Stimulated activated CD4-positive, alpha-beta T cell treated with anti-CD3 and anti-CD28 coated beads, Interleukin-1b, Interleukin-23, amount 100 ng/mL, for 48 hours (primary cell): ENCODE measurements around the gene N4BP3.
A peak's percentile ranks its signal among the peaks of the same experiment; 100 is the strongest.
"Not testable (repeated sequence)": the region's sequence is repeated elsewhere in the genome, so short reads cannot be mapped to it uniquely, and the experiment has no call there.

ENCODE experiments used
- DNase-seq: peaks from one replicate; pipeline ENCODE4 v3.0.0-alpha.2; 2020

Gene N4BP3

GRCh38 chr5:178113141-178113787, at the start of gene N4BP3:
Gene N4BP3, plus strand, starts transcription at chr5:178113532. Its CDS starts 6,052 bp downstream, at chr5:178119584.
- peak; percentile 83 for DNase-seq

GRCh38 chr5:178067755-178068154, 45.6 kb upstream of the N4BP3 start:
- DNase-seq: no peak

GRCh38 chr5:178068293-178068692, 45.0 kb upstream of the N4BP3 start:
- no peak for DNase-seq

GRCh38 chr5:178069909-178070308, 43.4 kb upstream of the N4BP3 start:
- DNase-seq: peak; percentile 50

- DNase-seq: no peak
Measured at GRCh38 chr5:178071108-178071507, 42.2 kb upstream of the N4BP3 start.

- DNase-seq: no peak
Measured at GRCh38 chr5:178072749-178073148, 40.6 kb upstream of the N4BP3 start.

GRCh38 chr5:178074266-178074952, 38.9 kb upstream of the N4BP3 start:
- no peak for DNase-seq

- DNase-seq: not testable (repeated sequence)
Measured at GRCh38 chr5:178076965-178077364, 36.4 kb upstream of the N4BP3 start.

GRCh38 chr5:178077751-178078150, 35.6 kb upstream of the N4BP3 start:
- DNase-seq: no peak

GRCh38 chr5:178078197-178079010, 34.9 kb upstream of the N4BP3 start:
- no peak for DNase-seq

- DNase-seq: no peak
Measured at GRCh38 chr5:178080056-178080455, 33.3 kb upstream of the N4BP3 start.

- no peak for DNase-seq
Measured at GRCh38 chr5:178080618-178081410, 32.5 kb upstream of the N4BP3 start.

- no peak for DNase-seq
Measured at GRCh38 chr5:178081571-178082243, 31.6 kb upstream of the N4BP3 start.

- DNase-seq: no peak
Measured at GRCh38 chr5:178083922-178084321, 29.4 kb upstream of the N4BP3 start.

- no peak for DNase-seq
Measured at GRCh38 chr5:178085316-178085715, 28.0 kb upstream of the N4BP3 start.

- DNase-seq: no peak
Measured at GRCh38 chr5:178086266-178086665, 27.1 kb upstream of the N4BP3 start.

GRCh38 chr5:178087199-178087598, 26.1 kb upstream of the N4BP3 start:
- not testable (repeated sequence) for DNase-seq

- no peak for DNase-seq
Measured at GRCh38 chr5:178090856-178091255, 22.5 kb upstream of the N4BP3 start.

- no peak for DNase-seq
Measured at GRCh38 chr5:178093134-178093533, 20.2 kb upstream of the N4BP3 start.

- DNase-seq: no peak
Measured at GRCh38 chr5:178094345-178094744, 19.0 kb upstream of the N4BP3 start.

GRCh38 chr5:178098685-178099084, 14.6 kb upstream of the N4BP3 start:
- no peak for DNase-seq

GRCh38 chr5:178103612-178104011, 9.7 kb upstream of the N4BP3 start:
- no peak for DNase-seq
